HepG2 (cell line): ENCODE measurements around the gene AKAP7. TPM values are rescaled to one million over a fixed set of nuclear protein-coding genes. Genes with fewer than 3 reads are reported as not detected.

Experiments used
- ATAC-seq: fragments of 200-7000 bp; cut with Tn5 transposase; 3 replicates; pipeline ENCODE4 v1.9.1; 2020; ENCODE audit warnings: mild to moderate bottlenecking, moderate library complexity
- BruUV-seq: library from RNA; stranded (reverse); fragments of 400-500 nt; replicated peaks from 2 replicates; lab custom pipeline; 2021; lab: Mats Ljungman, UMichigan
- CTCF ChIA-PET: fragments of 300-600 bp; formaldehyde crosslinking; extraction: SDS; loops from one replicate; lab custom pipeline; 2021; ENCODE audit warnings: low total read pairs, inconsistent platforms, low intra/inter-chr PET ratio; lab: Yijun Ruan, JAX
- POLR2A ChIA-PET: fragments of 350-600 bp; sonication (Branson Sonifier 250); formaldehyde crosslinking; loops from one replicate; lab custom pipeline; 2020; ENCODE audit warnings: antibody characterized with exemption, inconsistent platforms; lab: Yijun Ruan, JAX
- DNase-seq: peaks from one replicate; pipeline ENCODE4 v3.0.0-alpha.2; 2015; ENCODE audit warnings: low spot score
- FAIRE-seq: peaks from 3 replicates; lab custom pipeline; 2011; peaks lifted over from hg19 to GRCh38; lab: Jason Lieb, UNC
- H2AFZ ChIP-seq: one replicate; pipeline ENCODE4 v1.6.1; 2011; ENCODE audit warnings: low read length, inconsistent platforms
- H3K27ac ChIP-seq: fragments of 300-600 bp; 3 replicates; pipeline ENCODE4 v1.8.0; 2011; ENCODE audit warnings: mixed run types, mild to moderate bottlenecking, mixed read lengths, low read length, inconsistent platforms; ENCODE audit not compliant: insufficient read depth; ENCODE audit errors: extremely low read length
- H3K27me3 ChIP-seq, 2 experiments: fragments of 200-600 bp in 1 of 2; 2 replicates in 1 of 2; 3 replicates in 1 of 2; pipeline versions ENCODE4 v1.6.0 to v1.8.0; 2011; ENCODE audit warnings: low read length in 2 of 2, mild to moderate bottlenecking in 2 of 2, moderate library complexity in 2 of 2, inconsistent platforms in 1 of 2; ENCODE audit not compliant: insufficient read depth in 2 of 2, control insufficient read depth in 1 of 2
- H3K36me3 ChIP-seq, 2 experiments: fragments of 200-600 bp in 1 of 2; replicated peaks in 1 of 2; 2 replicates in 1 of 2; 3 replicates in 1 of 2; pipeline versions ENCODE4 v1.5.1 to v1.8.0; 2011; ENCODE audit warnings: low read length in 2 of 2, inconsistent platforms in 1 of 2; ENCODE audit not compliant: insufficient read depth in 2 of 2, control insufficient read depth in 1 of 2
- H3K4me1 ChIP-seq: 2 replicates; pipeline ENCODE4 v1.5.1; 2012; ENCODE audit warnings: low read length, inconsistent platforms; ENCODE audit not compliant: insufficient read depth
- H3K4me2 ChIP-seq: 2 replicates; pipeline ENCODE4 v1.6.0; 2011; ENCODE audit warnings: low read depth, low read length, inconsistent platforms
- H3K4me3 ChIP-seq, 3 experiments: fragments of 200-600 bp in 1 of 3; sonication (generic), shearing (Covaris generic) in 1 of 3; replicated peaks in 1 of 3; 2 replicates each; pipeline ENCODE4 v1.5.1; 2011 to 2016; ENCODE audit warnings: low read length in 3 of 3, inconsistent platforms in 2 of 3, low read depth in 2 of 3, mild to moderate bottlenecking in 2 of 3, control low read depth in 1 of 3, mixed read lengths in 1 of 3; ENCODE audit not compliant: insufficient read depth in 1 of 3
- H3K79me2 ChIP-seq: one replicate; pipeline ENCODE4 v1.6.1; 2011; ENCODE audit warnings: low read length, inconsistent platforms; ENCODE audit not compliant: insufficient read depth
- H3K9ac ChIP-seq: 2 replicates; pipeline ENCODE4 v1.6.0; 2011; ENCODE audit warnings: mild to moderate bottlenecking, low read depth, low read length, inconsistent platforms; ENCODE audit not compliant: insufficient read depth
- H3K9me3 ChIP-seq: 2 replicates; pipeline ENCODE4 v1.5.1; 2012; ENCODE audit warnings: mild to moderate bottlenecking, low read length
- H4K20me1 ChIP-seq: 2 replicates; pipeline ENCODE4 v1.6.0; 2011; ENCODE audit warnings: inconsistent platforms, mild to moderate bottlenecking, low read length, moderate library complexity; ENCODE audit not compliant: insufficient read depth
- CEBPB ChIP-seq: IDR thresholded peaks from 2 replicates; pipeline ENCODE4 v1.6.1; 2011; ENCODE audit warnings: low read depth, low read length, improper control_type of control experiment, borderline replicate concordance
- FOSL2 ChIP-seq: sonication (generic); formaldehyde crosslinking; IDR thresholded peaks from 2 replicates; pipeline ENCODE4 v1.4.0; 2020; ENCODE audit warnings: missing genetic modification reagents
- HDAC1 ChIP-seq: sonication (generic); formaldehyde crosslinking; IDR thresholded peaks from 2 replicates; pipeline ENCODE4 v1.5.1; 2020; ENCODE audit warnings: mild to moderate bottlenecking, missing genetic modification reagents
- MIXL1 ChIP-seq: IDR thresholded peaks from 2 replicates; pipeline ENCODE4 v1.6.1; 2016
- NPAS2 ChIP-seq: sonication (generic); formaldehyde crosslinking; IDR thresholded peaks from 2 replicates; pipeline ENCODE4 v1.8.0; 2022; ENCODE audit warnings: mild to moderate bottlenecking, missing genetic modification reagents, borderline replicate concordance
- SOX6 ChIP-seq, 2 experiments: fragments of 450-650 bp in 1 of 2; sonication (generic) in 1 of 2; formaldehyde crosslinking in 1 of 2; IDR thresholded peaks; 2 replicates each; pipeline versions ENCODE4 v1.4.0 to v1.6.1; 2017 to 2020; ENCODE audit warnings: antibody characterized with exemption in 1 of 2, mild to moderate bottlenecking in 1 of 2, missing genetic modification reagents in 1 of 2
- ZBTB33 ChIP-seq: sonication (generic); formaldehyde crosslinking; IDR thresholded peaks from 2 replicates; pipeline ENCODE4 v1.4.0; 2020; ENCODE audit warnings: missing genetic modification reagents
- ZFP36 ChIP-seq: fragments of 150-350 bp; IDR thresholded peaks from 2 replicates; pipeline ENCODE4 v1.6.1; 2018; ENCODE audit warnings: borderline replicate concordance, low read length, low read depth; ENCODE audit not compliant: partially characterized antibody
- ZNF18 ChIP-seq: sonication (generic); formaldehyde crosslinking; IDR thresholded peaks from 2 replicates; pipeline ENCODE4 v1.8.0; 2022; ENCODE audit warnings: mild to moderate bottlenecking, missing genetic modification reagents; ENCODE audit not compliant: insufficient replicate concordance
- ZNF30 ChIP-seq: sonication (generic); formaldehyde crosslinking; IDR thresholded peaks from 2 replicates; pipeline ENCODE4 v1.5.0; 2020; ENCODE audit warnings: mild to moderate bottlenecking, missing genetic modification reagents
- ZNF839 ChIP-seq: sonication (generic); formaldehyde crosslinking; IDR thresholded peaks from 2 replicates; pipeline ENCODE4 v1.4.0; 2020; ENCODE audit warnings: missing genetic modification reagents, mild to moderate bottlenecking, borderline replicate concordance
- WGBS: methylation state at CpG from one replicate; pipeline ENCODE4 v1.1.6; 2017; ENCODE audit warnings: low lambda C conversion rate; 5-methylcytosine and 5-hydroxymethylcytosine counted together
- in situ Hi-C: cut with HindIII; loops from 2 replicates; pipeline ENCODE4 v1.10.0; 2017; ENCODE audit warnings: low pct_unique_long_range_greater_than_20kb; ENCODE audit not compliant: extremely low pct_ligation_motif_present
- intact Hi-C: fragments of 100-400 bp; cut with micrococcal nuclease; formaldehyde crosslinking; loops from one replicate; pipeline ENCODE4 v1.10.0; 2022; ENCODE audit not compliant: unreplicated experiment
- polyA plus RNA-seq, 8 experiments: library from polyadenylated mRNA; depleted of rRNA in 3 of 8; stranded (reverse) in 7 of 8; unstranded in 1 of 8; fragments of >200 nt; fragmentation: Illumina TruSeq in 4 of 8; extraction: Trizol in 4 of 8; gene quantifications; 2 replicates each; pipeline versions ENCODE4 v1.2.1 to v1.2.3, GENCODE V29; 2011 to 2016; ENCODE audit warnings: low read depth in 4 of 8, missing spikeins in 1 of 8, mixed read lengths in 1 of 8; ENCODE audit not compliant: insufficient read depth in 1 of 8
- total RNA-seq, 5 experiments: library from RNA; depleted of rRNA; stranded (reverse); fragments of >200 nt; fragmentation: Illumina TruSeq; extraction: Trizol; gene quantifications; 2 replicates each; pipeline ENCODE4 v1.2.3, GENCODE V29; 2016; ENCODE audit warnings: low read depth in 1 of 5

Gene AKAP7
- total and polyA plus RNA-seq, 2 of the 13 experiments (the other 11 are each of a cell fraction or from before 2014, with no cell fraction given): 3.6 to 11.7 TPM

- CTCF ChIA-PET: no interaction called here
- intact Hi-C loops: no loop called here
Measured at GRCh38 chr6:131169613-131170012, 34.3 kb downstream of the AKAP7 start.

GRCh38 chr6:131172222-131172621 lies 37.0 kb downstream of the AKAP7 start:
- intact Hi-C loops: no loop called here
- FAIRE-seq (no peak), ATAC-seq (no peak)

More at GRCh38 chr6:131169613-131170012, 34.3 kb downstream of the AKAP7 start:
- Histone ChIP-seq H2AFZ (no peak overlapping the region), H3K79me2 (no peaks in the 10 kb centered on the region), H3K4me3 (no peak overlapping the region)
- no peak for TF ChIP-seq HDAC1
- no peak for TF ChIP-seq MIXL1 (CRISPR knock-in tag)
- TF ChIP-seq ZNF839 (CRISPR knock-in tag): no peak
- TF ChIP-seq ZFP36: no peak
- TF ChIP-seq NPAS2 (CRISPR knock-in tag): no peak
- TF ChIP-seq, all 625 proteins: peak for 0
- Histone ChIP-seq H3K4me1 (peaks cover 1% of the 10 kb centered on the region), H3K27ac (no peak overlapping the region), H3K4me2 (no peak overlapping the region), H3K9me3 (no peaks in the 10 kb centered on the region), H4K20me1 (no peaks in the 10 kb centered on the region), H3K36me3 (peaks cover 4 to 8% of the 10 kb centered on the region in 2 experiments; a peak in 2 of 5 replicates), H3K27me3 (no peaks in the 10 kb centered on the region), H3K9ac (no peak overlapping the region)
- in situ Hi-C loops: no loop called here
- POLR2A ChIA-PET: no interaction called here
- FAIRE-seq: no peak
- no TSS peak for BruUV-seq
- DNase-seq: no peak
- no peak for ATAC-seq

More at GRCh38 chr6:131172222-131172621, 37.0 kb downstream of the AKAP7 start:
- no peak overlapping the region for H2AFZ ChIP-seq
- H3K27me3 ChIP-seq: no peaks in the 10 kb centered on the region
- 96% methylated on average over 1 of the region's 1 CpG for WGBS
- in situ Hi-C loops: no loop called here
- DNase-seq: no peak
- ChIA-PET POLR2A (no interaction called here), CTCF (no interaction called here)
- BruUV-seq: no TSS peak
- H3K9ac ChIP-seq: no peak overlapping the region
- no peaks in the 10 kb centered on the region for H3K9me3 ChIP-seq
- H3K36me3 ChIP-seq: peaks cover 4 to 8% of the 10 kb centered on the region in 2 experiments; a peak in 2 of 5 replicates
- no peaks in the 10 kb centered on the region for H3K4me1 ChIP-seq
- no peak for TF ChIP-seq ZNF30 (CRISPR knock-in tag)
- TF ChIP-seq ZBTB33 (CRISPR knock-in tag): no peak
- 0 out of 2 replicates have a peak, but pooled peaks have one; percentile 14 for TF ChIP-seq CEBPB
- no peak for TF ChIP-seq SOX6 (IDR thresholded peaks at IDR 0.05)
- TF ChIP-seq SOX6 (CRISPR knock-in tag; IDR thresholded peaks at IDR 0.05): no peak
- peak; percentile 58 for TF ChIP-seq FOSL2 (CRISPR knock-in tag)
- TF ChIP-seq ZNF18 (CRISPR knock-in tag): no peak
- no peak overlapping the region for H3K4me2 ChIP-seq
- H3K4me3 ChIP-seq: no peak overlapping the region
- H3K27ac ChIP-seq: no peak overlapping the region
- H3K79me2 ChIP-seq: no peaks in the 10 kb centered on the region
- no peaks in the 10 kb centered on the region for H4K20me1 ChIP-seq
